Kidney (tissue), 14 donors: ENCODE measurements around the gene SLITRK3. TPM values are rescaled to one million over a fixed set of nuclear protein-coding genes. Genes with fewer than 3 reads are reported as not detected.

Experiments
- DNase-seq, 5 donors: peaks; one replicate each; pipeline ENCODE4 v3.0.0-alpha.2; 2013 to 2020
- FAIRE-seq: peaks from 2 replicates; lab custom pipeline; 2012; peaks lifted over from hg19 to GRCh38; lab: Jason Lieb, UNC
- H3K27ac ChIP-seq, 2 donors: one replicate each; pipeline ENCODE4 v1.7.0; 2013; ENCODE audit warnings: low read depth in 2 of 2, low read length in 2 of 2, inconsistent platforms in 1 of 2
- H3K27me3 ChIP-seq: one replicate; pipeline ENCODE4 v1.7.1; 2013; ENCODE audit warnings: low read length, inconsistent platforms; ENCODE audit not compliant: control insufficient read depth, insufficient read depth
- H3K36me3 ChIP-seq, 3 donors: one replicate each; pipeline versions ENCODE4 v1.7.0 to v1.7.1; 2013; ENCODE audit warnings: low read length in 3 of 3, control low read depth in 1 of 3, inconsistent platforms in 1 of 3; ENCODE audit not compliant: insufficient read depth in 3 of 3, control insufficient read depth in 2 of 3
- H3K4me1 ChIP-seq, 3 donors: one replicate each; pipeline versions ENCODE4 v1.7.0 to v1.7.1; 2013; ENCODE audit warnings: low read length in 3 of 3, inconsistent platforms in 1 of 3, low read depth in 1 of 3; ENCODE audit not compliant: control insufficient read depth in 2 of 3, insufficient read depth in 2 of 3
- H3K4me3 ChIP-seq, 3 donors: one replicate each; pipeline versions ENCODE4 v1.7.0 to v1.8.1; 2013; ENCODE audit warnings: low read length in 3 of 3, control low read depth in 1 of 3, inconsistent platforms in 1 of 3
- H3K9ac ChIP-seq, 3 donors: one replicate each; pipeline versions ENCODE4 v1.7.0 to v1.7.1; 2013; ENCODE audit warnings: low read length in 3 of 3, control low read depth in 1 of 3, inconsistent platforms in 1 of 3
- H3K9me3 ChIP-seq, 3 donors: one replicate each; pipeline versions ENCODE4 v1.7.0 to v1.7.1; 2013; ENCODE audit warnings: low read length in 3 of 3, control low read depth in 1 of 3, inconsistent platforms in 1 of 3; ENCODE audit not compliant: control insufficient read depth in 2 of 3, insufficient read depth in 1 of 3
- intact Hi-C: fragments of 100-400 bp; cut with DNase I; formaldehyde crosslinking; loops from one replicate; pipeline ENCODE4 v1.11.1; 2022
- polyA plus RNA-seq: library from polyadenylated mRNA; stranded (reverse); fragments of 350-450 nt; fragmentation: Illumina TruSeq; extraction: RNeasy Lipid Tissue Mini Kit (QIAGEN cat#74804); gene quantifications from one replicate; pipeline ENCODE4 v1.2.3, GENCODE V29; 2014; ENCODE audit warnings: low read depth, low replicate concordance; ENCODE audit not compliant: insufficient read depth
- total RNA-seq: library from RNA; stranded (reverse); fragmentation: NEBNext Ultra II Directional; extraction: Animal tissue kit (Norgen Biotek cat#: 25700); gene quantifications from one replicate; pipeline ENCODE4 v1.2.1, GENCODE V29; 2021
- TF ChIP-seq, protein P1 (sequence below): IDR thresholded peaks from 3 replicates; pipeline ENCODE4 v1.5.1; 2012; ENCODE audit warnings: mild to moderate bottlenecking, moderate library complexity, borderline replicate concordance; ENCODE audit not compliant: insufficient read depth; ENCODE audit errors: extremely low read depth
- donor health status: control.
- donor health status: control.
- donor health status: control.
- donor health status: control.
- donor health status: control.
- donor health status: DM: yes; HTN: yes; CAD: no.
- donor health status: Normal renal cell carcinoma (clear cell type).

SLITRK3 gene
- total and polyA plus RNA-seq, 2 donors from 2014 or later, result 0.30 to 0.44 TPM

DNA sequence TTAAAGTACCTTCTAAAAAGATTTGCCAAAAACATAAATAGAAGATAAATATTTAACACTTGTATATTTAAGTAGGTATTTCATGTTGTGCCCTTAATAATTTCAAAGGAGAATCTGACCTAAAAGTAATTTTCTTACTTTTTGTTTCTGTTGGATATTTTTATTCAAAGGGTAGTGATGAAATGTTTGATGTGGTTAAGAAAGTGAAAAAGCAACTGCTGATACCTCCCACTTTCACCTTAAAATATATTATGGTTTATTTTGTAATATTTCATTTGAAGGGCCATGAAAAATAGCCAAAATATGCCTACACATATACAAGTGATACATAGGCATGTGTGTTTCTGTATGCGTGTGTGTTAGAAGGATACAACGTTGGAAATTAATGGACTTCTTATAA is 5.8 kb upstream of the SLITRK3 start:
- Histone ChIP-seq H3K27me3 (peaks cover 26% of the 10 kb centered on the region), H3K9ac (no peak overlapping the region), H3K4me1 (peaks cover 0 to 3% (median 0%) of the 10 kb centered on the region in 3 donors), H3K9me3 (no peaks in the 10 kb centered on the region), H3K36me3 (no peaks in the 10 kb centered on the region), H3K4me3 (no peak overlapping the region), H3K27ac (no peak overlapping the region)
- TF ChIP-seq, protein P1, sequence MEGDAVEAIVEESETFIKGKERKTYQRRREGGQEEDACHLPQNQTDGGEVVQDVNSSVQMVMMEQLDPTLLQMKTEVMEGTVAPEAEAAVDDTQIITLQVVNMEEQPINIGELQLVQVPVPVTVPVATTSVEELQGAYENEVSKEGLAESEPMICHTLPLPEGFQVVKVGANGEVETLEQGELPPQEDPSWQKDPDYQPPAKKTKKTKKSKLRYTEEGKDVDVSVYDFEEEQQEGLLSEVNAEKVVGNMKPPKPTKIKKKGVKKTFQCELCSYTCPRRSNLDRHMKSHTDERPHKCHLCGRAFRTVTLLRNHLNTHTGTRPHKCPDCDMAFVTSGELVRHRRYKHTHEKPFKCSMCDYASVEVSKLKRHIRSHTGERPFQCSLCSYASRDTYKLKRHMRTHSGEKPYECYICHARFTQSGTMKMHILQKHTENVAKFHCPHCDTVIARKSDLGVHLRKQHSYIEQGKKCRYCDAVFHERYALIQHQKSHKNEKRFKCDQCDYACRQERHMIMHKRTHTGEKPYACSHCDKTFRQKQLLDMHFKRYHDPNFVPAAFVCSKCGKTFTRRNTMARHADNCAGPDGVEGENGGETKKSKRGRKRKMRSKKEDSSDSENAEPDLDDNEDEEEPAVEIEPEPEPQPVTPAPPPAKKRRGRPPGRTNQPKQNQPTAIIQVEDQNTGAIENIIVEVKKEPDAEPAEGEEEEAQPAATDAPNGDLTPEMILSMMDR, result no peak
- no peak for DNase-seq
- intact Hi-C loops, result no loop called here
- no peak for FAIRE-seq

DNA sequence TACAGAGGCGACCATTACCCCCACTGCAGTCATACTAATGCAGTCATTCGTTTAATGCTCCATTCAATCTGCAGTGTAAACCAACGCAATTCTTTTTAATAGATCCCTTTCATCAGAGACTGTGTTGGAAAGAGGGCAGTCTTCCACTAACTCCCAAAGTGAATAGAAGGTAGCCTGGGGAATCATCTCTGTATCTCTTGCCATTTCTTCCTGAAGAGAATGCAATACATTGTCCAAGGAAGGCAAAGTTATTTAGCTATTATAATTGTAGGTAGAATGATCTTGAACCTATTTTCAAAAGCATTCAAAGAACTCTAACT is 1.3 kb upstream of the SLITRK3 start:
- intact Hi-C loops, result no loop called here
- Histone ChIP-seq H3K36me3 (no peaks in the 10 kb centered on the region), H3K9ac (no peak overlapping the region), H3K27ac (no peak overlapping the region), H3K27me3 (peaks cover 59% of the 10 kb centered on the region), H3K4me1 (peaks cover 0 to 11% (median 10%) of the 10 kb centered on the region in 3 donors), H3K4me3 (no peak overlapping the region), H3K9me3 (no peaks in the 10 kb centered on the region)
- TF ChIP-seq, protein P1, result no peak
- no peak for FAIRE-seq
- peak in 1 of 5 donors; percentile 10 for DNase-seq

DNA sequence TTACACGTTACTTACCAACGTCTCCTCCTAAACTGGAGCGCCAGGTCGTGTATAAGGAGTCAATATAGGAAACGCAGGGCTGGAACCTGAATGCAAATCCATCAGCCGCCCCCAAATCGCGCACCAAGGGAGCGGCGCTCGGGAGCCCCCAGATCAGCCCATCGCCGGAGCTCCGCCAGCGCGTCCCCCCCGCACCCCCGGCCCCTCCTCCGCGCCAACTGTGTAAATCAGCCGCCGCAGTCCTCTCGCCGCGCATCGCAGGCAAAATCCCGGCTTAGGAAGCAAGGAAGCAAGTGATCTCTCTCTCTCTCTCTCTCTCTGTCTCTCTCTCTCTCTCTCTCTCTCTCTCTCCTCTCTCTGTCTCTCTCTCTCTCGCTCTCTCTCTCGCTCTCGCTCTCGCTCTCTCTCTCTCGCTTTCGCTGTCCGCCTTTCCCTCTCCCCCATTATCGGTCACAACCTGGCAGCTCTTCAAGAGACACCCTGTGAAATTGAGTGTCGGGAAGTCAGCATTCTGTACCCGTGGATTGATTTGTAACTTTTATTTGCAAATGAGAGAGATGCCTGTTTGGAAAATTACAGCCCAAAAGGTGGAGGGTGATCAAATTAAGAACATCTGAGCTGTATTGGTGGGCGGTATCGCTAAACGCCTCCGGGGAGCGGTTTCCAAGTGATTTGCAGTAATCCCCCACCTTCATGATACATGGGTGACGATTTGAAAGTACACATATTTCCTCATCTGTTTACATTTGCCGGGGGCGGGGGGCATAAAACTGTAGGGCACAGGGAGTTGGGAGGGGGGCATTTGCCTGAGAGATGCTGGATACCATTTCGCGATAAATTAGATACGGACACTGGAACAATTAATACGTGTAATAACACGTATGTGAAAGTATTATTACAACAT is 645 bp upstream of the SLITRK3 start:
- H3K4me3 ChIP-seq, result peak overlapping the region in 2 of 3 donors; percentile 25 to 37
- no peak for FAIRE-seq
- H3K4me1 ChIP-seq, result peaks cover 0 to 11% (median 10%) of the 10 kb centered on the region in 3 donors

More for the DNA sequence above, 645 bp upstream of the SLITRK3 start:
- DNase-seq, result peak; percentile 31 to 63 (median 50)
- Histone ChIP-seq H3K9ac (no peak overlapping the region), H3K27me3 (peaks cover 59% of the 10 kb centered on the region), H3K9me3 (no peaks in the 10 kb centered on the region), H3K36me3 (no peaks in the 10 kb centered on the region), H3K27ac (no peak overlapping the region)
- intact Hi-C loops, result no loop called here
- TF ChIP-seq, protein P1, result no peak
